Measurements from ENCODE around the gene SIDT1. TPM values are rescaled to one million over a fixed set of nuclear protein-coding genes. Genes with fewer than 3 reads are reported as not detected.

SIDT1 gene
- total RNA-seq, 2 donors from 2014 or later, result 1.6 to 14.0 TPM

DNA sequence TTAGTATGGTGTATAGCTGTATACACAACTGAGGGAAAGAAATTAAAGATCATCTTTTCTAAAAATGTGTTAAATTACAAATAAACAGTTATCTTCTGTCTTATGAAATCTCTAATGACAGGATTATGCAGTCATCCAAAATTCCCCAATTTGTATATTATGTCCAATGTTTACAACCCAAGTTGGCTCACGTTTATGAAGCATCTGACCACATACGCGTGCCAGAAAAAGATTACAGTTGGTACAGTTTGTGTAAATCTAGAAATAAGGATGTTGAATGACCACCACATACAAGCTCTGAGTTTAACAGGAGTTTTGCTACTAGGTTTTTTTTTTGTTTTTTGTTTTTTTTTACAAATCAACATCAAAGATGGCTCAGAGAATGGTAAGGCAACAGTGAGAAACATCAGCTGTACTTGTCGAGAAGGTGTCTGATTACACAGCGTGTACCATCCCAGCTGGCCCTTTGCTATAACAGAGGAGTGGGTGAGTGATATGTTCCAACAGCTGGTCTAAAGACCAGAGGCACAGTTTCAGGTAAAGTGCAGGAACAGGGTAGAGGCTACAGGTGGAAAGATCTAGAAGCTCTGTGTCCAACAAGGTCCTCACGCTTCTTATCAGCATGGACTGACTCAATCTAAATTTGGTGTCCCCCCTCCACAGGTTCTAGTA lies 117.0 kb downstream of the SIDT1 start:
- DNase-seq (ENCODE audit: low spot score) (no peak), ATAC-seq (ENCODE audit: insufficient number of reproducible peaks, low FRiP score, low read depth) (no peak)
- H3K4me1 ChIP-seq (ENCODE audit: control insufficient read depth in 1 of 2, low read depth in 2 of 2), result no peaks in the 10 kb centered on the region
- TF ChIP-seq, protein P1, sequence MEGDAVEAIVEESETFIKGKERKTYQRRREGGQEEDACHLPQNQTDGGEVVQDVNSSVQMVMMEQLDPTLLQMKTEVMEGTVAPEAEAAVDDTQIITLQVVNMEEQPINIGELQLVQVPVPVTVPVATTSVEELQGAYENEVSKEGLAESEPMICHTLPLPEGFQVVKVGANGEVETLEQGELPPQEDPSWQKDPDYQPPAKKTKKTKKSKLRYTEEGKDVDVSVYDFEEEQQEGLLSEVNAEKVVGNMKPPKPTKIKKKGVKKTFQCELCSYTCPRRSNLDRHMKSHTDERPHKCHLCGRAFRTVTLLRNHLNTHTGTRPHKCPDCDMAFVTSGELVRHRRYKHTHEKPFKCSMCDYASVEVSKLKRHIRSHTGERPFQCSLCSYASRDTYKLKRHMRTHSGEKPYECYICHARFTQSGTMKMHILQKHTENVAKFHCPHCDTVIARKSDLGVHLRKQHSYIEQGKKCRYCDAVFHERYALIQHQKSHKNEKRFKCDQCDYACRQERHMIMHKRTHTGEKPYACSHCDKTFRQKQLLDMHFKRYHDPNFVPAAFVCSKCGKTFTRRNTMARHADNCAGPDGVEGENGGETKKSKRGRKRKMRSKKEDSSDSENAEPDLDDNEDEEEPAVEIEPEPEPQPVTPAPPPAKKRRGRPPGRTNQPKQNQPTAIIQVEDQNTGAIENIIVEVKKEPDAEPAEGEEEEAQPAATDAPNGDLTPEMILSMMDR (IDR thresholded peaks at IDR 0.05), result no peak
- H3K9me3 ChIP-seq, result peaks cover 10% of the 10 kb centered on the region
- no peak overlapping the region for H3K27ac ChIP-seq
- H3K4me3 ChIP-seq, result no peak overlapping the region
- no peaks in the 10 kb centered on the region for H3K36me3 ChIP-seq
- H3K27me3 ChIP-seq (replicated peaks; ENCODE audit: insufficient read depth), result no peaks in the 10 kb centered on the region

DNA sequence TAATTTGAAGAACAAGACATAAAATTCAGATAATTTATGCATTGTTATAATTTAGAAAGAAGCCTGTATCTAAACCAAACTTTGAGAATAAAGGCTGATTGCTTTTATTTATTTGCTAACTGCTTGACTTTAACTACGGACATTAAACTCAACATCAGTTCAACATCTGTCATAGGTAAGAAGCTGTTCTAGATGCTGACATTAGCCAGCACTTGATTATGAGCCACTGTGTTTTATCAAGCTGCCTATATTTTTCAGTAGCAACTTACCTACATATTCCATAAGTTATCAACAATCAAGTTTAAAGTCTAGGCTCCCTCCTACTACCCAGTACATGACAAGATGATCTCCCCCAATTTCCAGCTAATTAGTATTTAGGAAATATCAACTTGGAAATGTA lies 122.0 kb downstream of the SIDT1 start:
- H3K27me3 ChIP-seq (replicated peaks; ENCODE audit: insufficient read depth), result no peaks in the 10 kb centered on the region
- H3K9me3 ChIP-seq, result no peaks in the 10 kb centered on the region
- H3K27ac ChIP-seq, result no peak overlapping the region
- ATAC-seq (ENCODE audit: insufficient number of reproducible peaks, low FRiP score, low read depth), result no peak
- H3K4me1 ChIP-seq (ENCODE audit: control insufficient read depth in 1 of 2, low read depth in 2 of 2), result no peaks in the 10 kb centered on the region
- H3K36me3 ChIP-seq, result peaks cover 6% of the 10 kb centered on the region
- TF ChIP-seq, protein P1 (IDR thresholded peaks at IDR 0.05), result no peak
- DNase-seq (ENCODE audit: low spot score), result no peak
- no peak overlapping the region for H3K4me3 ChIP-seq

DNA sequence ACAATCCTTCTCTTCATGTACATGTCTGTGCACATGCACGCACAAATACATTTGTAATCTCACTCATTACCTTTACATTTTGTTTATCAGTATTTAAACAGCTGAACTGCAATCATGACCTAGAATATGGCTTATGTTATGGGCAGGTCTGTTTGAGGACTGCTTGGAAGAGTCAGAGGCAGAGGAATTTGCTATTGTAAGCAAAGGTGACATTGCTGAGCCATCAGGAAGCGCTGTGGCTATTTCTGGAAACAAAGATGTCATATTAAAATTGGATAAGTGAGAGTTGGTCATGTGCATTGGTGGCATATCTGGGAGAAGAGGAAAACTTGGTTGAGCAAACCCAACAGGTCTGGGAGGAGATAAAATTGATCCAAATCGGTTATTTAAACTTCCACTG lies 122.5 kb downstream of the SIDT1 start:
- Histone ChIP-seq H3K36me3 (peaks cover 11% of the 10 kb centered on the region), H3K4me3 (no peak overlapping the region), H3K27ac (no peak overlapping the region), H3K27me3 (replicated peaks; ENCODE audit: insufficient read depth) (no peaks in the 10 kb centered on the region), H3K4me1 (ENCODE audit: control insufficient read depth in 1 of 2, low read depth in 2 of 2) (no peaks in the 10 kb centered on the region), H3K9me3 (no peaks in the 10 kb centered on the region)
- DNase-seq (ENCODE audit: low spot score) (no peak), ATAC-seq (ENCODE audit: insufficient number of reproducible peaks, low FRiP score, low read depth) (no peak)
- TF ChIP-seq, protein P1 (IDR thresholded peaks at IDR 0.05), result no peak

DNA sequence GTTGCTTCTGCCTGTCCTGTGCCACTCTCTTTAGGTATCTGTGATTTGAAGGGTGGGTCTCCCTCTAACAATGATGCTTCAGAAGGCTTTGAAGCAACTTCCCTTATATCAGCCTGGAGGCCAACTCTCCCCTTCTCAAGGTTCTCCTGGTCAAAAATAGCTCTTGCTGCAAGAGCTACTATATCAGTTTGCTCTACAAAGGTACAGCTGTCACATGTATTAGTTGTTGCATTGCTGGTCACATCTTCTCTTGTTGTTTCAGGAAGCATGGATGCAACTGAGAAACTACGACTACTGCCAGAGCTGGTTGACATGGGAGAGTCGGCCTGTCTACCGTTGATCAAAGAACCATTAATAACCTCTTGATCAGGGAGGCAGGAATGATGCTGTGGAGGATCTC lies 125.8 kb downstream of the SIDT1 start:
- Histone ChIP-seq H3K36me3 (peaks cover 35% of the 10 kb centered on the region), H3K27me3 (replicated peaks; ENCODE audit: insufficient read depth) (no peaks in the 10 kb centered on the region), H3K9me3 (no peaks in the 10 kb centered on the region), H3K4me1 (ENCODE audit: control insufficient read depth in 1 of 2, low read depth in 2 of 2) (no peaks in the 10 kb centered on the region), H3K27ac (no peak overlapping the region), H3K4me3 (no peak overlapping the region)
- TF ChIP-seq, protein P1 (IDR thresholded peaks at IDR 0.05), result no peak
- DNase-seq (ENCODE audit: low spot score), result no peak
- no peak for ATAC-seq (ENCODE audit: insufficient number of reproducible peaks, low FRiP score, low read depth)

DNA sequence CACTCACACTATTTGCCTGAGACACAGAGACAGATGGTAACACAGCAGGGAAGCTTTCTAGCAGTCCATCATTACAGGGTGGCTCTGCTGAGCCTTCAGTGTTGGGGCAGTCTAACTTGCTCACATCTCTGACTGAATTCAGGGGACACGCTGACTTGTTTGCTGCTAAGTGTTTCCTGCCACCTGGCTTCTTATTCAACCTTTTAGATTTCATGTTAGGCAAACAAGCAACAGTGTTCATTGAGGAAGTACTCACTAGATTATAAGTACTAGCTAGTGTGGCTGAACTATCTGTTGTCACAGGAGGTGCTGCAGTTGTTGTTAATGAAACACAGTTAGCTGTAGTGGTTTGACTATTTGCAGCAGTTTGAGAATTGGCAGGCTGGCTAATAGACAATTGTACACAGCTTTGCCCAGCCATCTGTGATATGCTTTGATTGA lies 126.8 kb downstream of the SIDT1 start:
- no peaks in the 10 kb centered on the region for H3K27me3 ChIP-seq (replicated peaks; ENCODE audit: insufficient read depth)
- no peak for ATAC-seq (ENCODE audit: insufficient number of reproducible peaks, low FRiP score, low read depth)
- DNase-seq (ENCODE audit: low spot score), result no peak
- TF ChIP-seq, protein P1 (IDR thresholded peaks at IDR 0.05), result no peak
- no peak overlapping the region for H3K27ac ChIP-seq
- H3K4me3 ChIP-seq, result no peak overlapping the region
- no peaks in the 10 kb centered on the region for H3K9me3 ChIP-seq
- no peaks in the 10 kb centered on the region for H3K4me1 ChIP-seq (ENCODE audit: control insufficient read depth in 1 of 2, low read depth in 2 of 2)
- peaks cover 45% of the 10 kb centered on the region for H3K36me3 ChIP-seq
